ENCODE data around the gene ELANE. TPM values are rescaled to one million over a fixed set of nuclear protein-coding genes. Genes with fewer than 3 reads are reported as not detected.
"Not testable (repeated sequence)": the region's sequence is repeated elsewhere in the genome, so short reads cannot be mapped to it uniquely, and the experiment has no call there.

The ELANE gene
- total RNA-seq, 1 donor from 2014 or later = not detected

DNA sequence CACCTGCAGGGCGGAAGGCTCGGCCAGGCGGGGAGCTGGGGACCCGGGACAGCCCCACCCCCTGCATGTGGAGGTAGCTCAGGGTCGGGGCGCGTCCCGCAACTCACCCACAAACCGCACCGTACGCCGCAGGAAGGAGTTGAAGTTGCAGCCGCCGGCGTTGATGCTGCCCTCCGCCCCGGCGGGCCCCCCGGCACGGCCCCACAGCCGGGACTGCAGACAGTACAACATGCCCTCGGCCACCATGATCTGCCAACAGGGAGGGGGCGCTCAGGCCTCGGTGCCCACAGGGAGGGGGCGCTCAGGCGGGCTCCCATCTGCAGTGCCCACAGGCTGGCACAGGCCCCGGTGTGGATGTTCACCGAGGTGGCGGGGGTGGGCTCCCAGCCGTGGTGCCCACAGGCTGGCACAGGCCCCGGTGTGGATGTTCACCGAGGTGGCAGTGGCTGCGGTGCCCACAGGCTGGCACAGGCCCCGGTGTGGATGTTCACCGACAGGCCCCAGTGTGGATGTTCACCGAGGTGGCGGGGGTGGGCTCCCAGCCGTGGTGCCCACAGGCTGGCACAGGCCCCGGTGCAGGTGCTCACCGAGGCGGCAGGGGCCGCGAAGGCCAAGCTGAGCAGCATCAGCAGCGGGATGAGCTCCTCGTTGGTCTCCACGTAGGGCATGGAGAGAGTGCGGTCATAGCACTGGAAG lies 36.9 kb upstream of the ELANE start:
- no peaks in the 10 kb centered on the region for H3K4me1 Mint-ChIP-seq (ENCODE audit: unreplicated experiment)
- H3K4me3 Mint-ChIP-seq = peak overlapping the region; percentile 28
- TF ChIP-seq, protein P1, sequence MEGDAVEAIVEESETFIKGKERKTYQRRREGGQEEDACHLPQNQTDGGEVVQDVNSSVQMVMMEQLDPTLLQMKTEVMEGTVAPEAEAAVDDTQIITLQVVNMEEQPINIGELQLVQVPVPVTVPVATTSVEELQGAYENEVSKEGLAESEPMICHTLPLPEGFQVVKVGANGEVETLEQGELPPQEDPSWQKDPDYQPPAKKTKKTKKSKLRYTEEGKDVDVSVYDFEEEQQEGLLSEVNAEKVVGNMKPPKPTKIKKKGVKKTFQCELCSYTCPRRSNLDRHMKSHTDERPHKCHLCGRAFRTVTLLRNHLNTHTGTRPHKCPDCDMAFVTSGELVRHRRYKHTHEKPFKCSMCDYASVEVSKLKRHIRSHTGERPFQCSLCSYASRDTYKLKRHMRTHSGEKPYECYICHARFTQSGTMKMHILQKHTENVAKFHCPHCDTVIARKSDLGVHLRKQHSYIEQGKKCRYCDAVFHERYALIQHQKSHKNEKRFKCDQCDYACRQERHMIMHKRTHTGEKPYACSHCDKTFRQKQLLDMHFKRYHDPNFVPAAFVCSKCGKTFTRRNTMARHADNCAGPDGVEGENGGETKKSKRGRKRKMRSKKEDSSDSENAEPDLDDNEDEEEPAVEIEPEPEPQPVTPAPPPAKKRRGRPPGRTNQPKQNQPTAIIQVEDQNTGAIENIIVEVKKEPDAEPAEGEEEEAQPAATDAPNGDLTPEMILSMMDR (conservative IDR thresholded peaks at IDR 0.05) = no peak
- DNase-seq (ENCODE audit: extremely low spot score, unreplicated experiment) = no peak
- H3K9me3 Mint-ChIP-seq = no peaks in the 10 kb centered on the region
- no peaks in the 10 kb centered on the region for H3K27me3 Mint-ChIP-seq
- peaks cover 11% of the 10 kb centered on the region for H3K36me3 Mint-ChIP-seq
- peak overlapping the region; percentile 59 for H3K27ac Mint-ChIP-seq

DNA sequence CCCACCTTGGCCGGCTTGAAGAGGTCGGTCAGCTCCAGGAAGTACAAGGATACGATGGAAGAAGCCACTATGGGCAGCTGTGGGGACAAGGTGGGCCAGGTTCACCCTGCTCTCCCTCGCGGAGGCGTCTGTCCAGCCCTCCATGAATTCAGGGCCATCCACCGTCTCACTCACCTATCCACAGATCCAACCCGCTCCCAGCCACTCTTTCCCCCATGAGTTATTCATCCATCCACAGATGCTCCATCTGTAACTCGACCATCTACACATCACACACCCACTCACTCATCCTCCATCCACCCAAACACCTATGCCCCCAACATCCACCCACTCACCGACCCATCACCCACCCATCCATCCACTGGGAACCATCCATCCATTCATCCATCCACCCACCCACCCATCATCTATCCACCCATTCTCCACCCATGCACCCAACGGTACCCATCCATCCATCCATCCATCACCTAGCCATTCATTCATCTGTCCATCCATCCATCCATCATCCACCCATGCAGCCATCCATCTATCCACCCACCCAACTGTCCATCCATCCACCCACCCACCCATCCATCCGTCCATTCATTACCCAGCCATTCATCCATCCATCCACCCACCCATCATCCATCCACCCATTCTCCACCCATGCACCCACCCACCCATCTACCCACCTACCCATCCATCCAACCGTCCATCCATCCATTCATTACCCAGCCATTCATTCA lies 36.2 kb upstream of the ELANE start:
- TF ChIP-seq, protein P1 (conservative IDR thresholded peaks at IDR 0.05) = no peak
- Mint-ChIP-seq H3K9me3 (no peaks in the 10 kb centered on the region), H3K4me3 (peak overlapping the region; percentile 61), H3K27ac (peak overlapping the region; percentile 78), H3K36me3 (peaks cover 11% of the 10 kb centered on the region), H3K27me3 (no peaks in the 10 kb centered on the region), H3K4me1 (ENCODE audit: unreplicated experiment) (no peaks in the 10 kb centered on the region)
- DNase-seq (ENCODE audit: extremely low spot score, unreplicated experiment) = no peak

DNA sequence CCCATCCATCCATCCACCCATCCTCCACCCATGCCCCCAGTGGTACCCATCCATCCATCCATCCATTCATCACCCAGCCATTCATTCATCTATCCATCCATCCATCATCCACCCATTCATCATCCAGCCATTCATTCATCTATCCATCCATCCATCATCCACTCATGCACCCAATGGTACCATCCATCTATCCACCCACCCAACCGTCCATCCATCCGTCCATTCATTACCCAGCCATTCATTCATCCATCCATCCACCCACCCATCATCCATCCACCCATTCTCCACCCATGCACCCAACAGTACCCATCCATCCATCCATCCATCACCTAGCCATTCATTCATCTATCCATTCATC lies 35.6 kb upstream of the ELANE start:
- H3K4me3 Mint-ChIP-seq = peak overlapping the region; percentile 61
- no peaks in the 10 kb centered on the region for H3K27me3 Mint-ChIP-seq
- H3K4me1 Mint-ChIP-seq (ENCODE audit: unreplicated experiment) = no peaks in the 10 kb centered on the region
- TF ChIP-seq, protein P1 (conservative IDR thresholded peaks at IDR 0.05) = no peak
- no peaks in the 10 kb centered on the region for H3K9me3 Mint-ChIP-seq
- peak overlapping the region; percentile 78 for H3K27ac Mint-ChIP-seq
- DNase-seq (ENCODE audit: extremely low spot score, unreplicated experiment) = no peak
- H3K36me3 Mint-ChIP-seq = peaks cover 9% of the 10 kb centered on the region

DNA sequence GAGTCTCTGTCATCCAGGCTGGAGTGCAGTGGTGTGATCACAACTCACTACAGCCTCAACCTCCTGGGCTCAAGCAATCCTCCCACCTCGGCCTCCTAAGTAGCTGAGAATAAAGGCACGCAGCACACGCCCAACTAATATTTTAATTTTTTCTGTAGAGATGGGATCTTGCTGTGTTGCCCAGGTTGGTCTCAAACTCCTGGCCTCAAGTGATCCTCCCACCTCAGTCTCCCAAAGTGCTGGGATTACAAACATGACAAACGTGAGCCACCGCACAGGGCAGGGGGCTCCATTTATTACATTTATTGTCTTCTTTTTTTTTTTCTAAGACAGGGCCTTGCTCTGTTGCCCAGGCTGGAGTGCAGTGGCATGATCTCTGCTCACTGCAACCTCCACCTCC lies 31.9 kb upstream of the ELANE start:
- DNase-seq (ENCODE audit: extremely low spot score, unreplicated experiment); H3K27ac Mint-ChIP-seq; H3K27me3 Mint-ChIP-seq; H3K4me1 Mint-ChIP-seq (ENCODE audit: unreplicated experiment); H3K9me3 Mint-ChIP-seq; H3K36me3 Mint-ChIP-seq: not testable (repeated sequence)
- peak overlapping the region; percentile 63 for H3K4me3 Mint-ChIP-seq

DNA sequence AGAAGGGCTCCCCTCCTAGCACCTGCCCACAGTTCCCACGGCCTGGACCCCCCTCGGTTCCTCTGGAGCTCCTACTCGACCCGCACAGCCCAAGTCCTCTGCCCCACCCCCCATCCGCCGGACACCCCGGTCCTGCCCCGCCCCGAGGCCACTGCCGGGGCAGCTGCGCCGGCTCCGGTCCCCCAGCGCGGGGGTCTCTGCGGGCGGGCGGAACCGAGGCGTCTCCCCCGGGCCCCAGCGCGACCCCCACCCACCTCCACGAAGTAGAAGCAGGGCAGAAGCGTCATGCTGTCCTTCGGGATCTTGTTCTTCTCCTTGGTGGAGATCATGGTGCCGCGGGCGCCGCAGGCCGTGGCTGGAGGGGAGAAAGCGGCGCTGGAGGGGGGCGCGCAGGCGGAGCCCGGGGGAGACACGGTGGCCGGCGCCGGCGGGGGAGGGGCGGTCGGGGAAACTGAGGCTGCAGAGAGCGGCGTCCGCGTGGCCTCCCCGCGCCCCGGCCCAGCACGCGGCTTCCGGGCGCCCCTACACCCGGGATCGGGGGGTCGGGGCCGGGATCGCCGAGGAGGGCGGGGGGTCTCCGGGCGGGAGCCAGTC lies 30.8 kb upstream of the ELANE start:
- no peak for DNase-seq (ENCODE audit: extremely low spot score, unreplicated experiment)
- Mint-ChIP-seq H3K4me1 (ENCODE audit: unreplicated experiment) (no peaks in the 10 kb centered on the region), H3K36me3 (peaks cover 6% of the 10 kb centered on the region), H3K9me3 (no peaks in the 10 kb centered on the region), H3K4me3 (peak overlapping the region; percentile 80), H3K27ac (no peak overlapping the region), H3K27me3 (no peaks in the 10 kb centered on the region)
- TF ChIP-seq, protein P1 (conservative IDR thresholded peaks at IDR 0.05) = no peak

All from type B pancreatic cell (in vitro differentiated cells).